Erythroblast (primary cell): ENCODE data around the gene KAT8.

Source experiments
- GATA1 ChIP-seq: IDR thresholded peaks from 2 replicates; pipeline ENCODE4 v1.6.1; 2011; ENCODE audit warnings: low read depth, mild to moderate bottlenecking, control low read depth, low read length, moderate library complexity
- POLR2A ChIP-seq: IDR thresholded peaks from 2 replicates; pipeline ENCODE4 v1.6.1; 2011; ENCODE audit warnings: mild to moderate bottlenecking, low read length

GRCh38 chr16:31143694-31144148 lies 26.3 kb downstream of the KAT8 start:
- no peak for TF ChIP-seq POLR2A
- TF ChIP-seq GATA1, result no peak
